Muscle of arm (tissue), 12 donors: ENCODE measurements around the gene ANO5. TPM values are rescaled to one million over a fixed set of nuclear protein-coding genes. Genes with fewer than 3 reads are reported as not detected.

ENCODE experiments used
- polyA plus RNA-seq, 12 donors: library from polyadenylated mRNA; unstranded; fragments of 120-200 nt; gene quantifications; one replicate each; pipeline ENCODE4 v1.2.1, GENCODE V29; 2013; ENCODE audit not compliant: insufficient read length in 12 of 12

The ANO5 gene
- polyA plus RNA-seq, 12 donors: 4.5 to 28.1 (median 12.7) TPM; not detected in 1

Other genes starting within 250 kb of the ANO5 start
- gene SLC17A6, start 145.3 kb downstream of the ANO5 start, polyA plus RNA-seq: under 1 TPM in 1 of 12 donors, not detected in 11; 0.11 TPM